Heart right ventricle (tissue), 16 donors: ENCODE results near the gene HEATR5B. TPM values are rescaled to one million over a fixed set of nuclear protein-coding genes. Genes with fewer than 3 reads are reported as not detected.

Experiments used
- ATAC-seq, 8 donors: fragments of 200-7000 bp; cut with Tn5 transposase; one replicate each; pipeline ENCODE4 v1.9.1; 2020; ENCODE audit warnings: mild to moderate bottlenecking in 8 of 8, moderate library complexity in 8 of 8, moderate number of reproducible peaks in 1 of 8
- DNase-seq, 2 donors: peaks; one replicate each; pipeline ENCODE4 v3.0.0-alpha.2; 2020
- H3K27ac ChIP-seq, 10 donors: fragments of 200-600 bp; sonication (generic) in 2 of 10; one replicate each; pipeline versions ENCODE4 v1.5.0 to v1.8.0; 2020 to 2022; ENCODE audit warnings: mild to moderate bottlenecking in 3 of 10
- H3K27me3 ChIP-seq, 7 donors: fragments of 200-600 bp; one replicate each; pipeline ENCODE4 v1.8.0; 2021 to 2022; ENCODE audit warnings: mild to moderate bottlenecking in 2 of 7
- H3K36me3 ChIP-seq, 9 donors: fragments of 200-600 bp; sonication (generic) in 1 of 9; one replicate each; pipeline versions ENCODE4 v1.5.0 to v1.8.0; 2020 to 2022; ENCODE audit warnings: mild to moderate bottlenecking in 2 of 9
- H3K4me1 ChIP-seq, 9 donors: fragments of 200-600 bp; sonication (generic) in 1 of 9; one replicate each; pipeline versions ENCODE4 v1.5.0 to v1.8.0; 2020 to 2022; ENCODE audit warnings: mild to moderate bottlenecking in 4 of 9
- H3K4me3 ChIP-seq, 10 donors: fragments of 200-600 bp; sonication (generic) in 2 of 10; one replicate each; pipeline versions ENCODE4 v1.5.0 to v1.8.0; 2020 to 2022; ENCODE audit warnings: mild to moderate bottlenecking in 7 of 10, moderate library complexity in 2 of 10
- H3K9me3 ChIP-seq, 11 donors: fragments of 200-600 bp in 10 of 11; sonication (generic) in 2 of 11; one replicate each; pipeline versions ENCODE4 v1.5.0 to v1.8.0; 2013 to 2022; ENCODE audit warnings: mild to moderate bottlenecking in 2 of 11, control low read depth in 1 of 11, moderate library complexity in 1 of 11
- CTCF ChIP-seq, 9 donors: fragments of 200-600 bp; sonication (generic) in 2 of 9; IDR thresholded peaks; one replicate each; pipeline versions ENCODE4 v1.5.0 to v1.8.0; 2021 to 2022; ENCODE audit warnings: antibody characterized with exemption in 9 of 9, mild to moderate bottlenecking in 5 of 9, moderate library complexity in 1 of 9
- WGBS, 2 donors: extraction: QIAGEN DNeasy Blood & Tissue Kit; methylation state at CpG; one replicate each; pipeline ENCODE4 v1.1.7; 2013; ENCODE audit warnings: inconsistent platforms in 1 of 2; 5-methylcytosine and 5-hydroxymethylcytosine counted together
- intact Hi-C, 10 donors: fragments of 100-400 bp; cut with DNase I; formaldehyde crosslinking; loops; one replicate each; pipeline versions ENCODE4 v1.11.1 to v1.14.2; 2022
- polyA plus RNA-seq, 2 donors: library from polyadenylated mRNA; stranded (reverse); fragments of 200-250 nt; gene quantifications; one replicate each; pipeline ENCODE4 v1.2.3, GENCODE V29; 2013
- total RNA-seq, 10 donors: library from RNA; stranded (reverse); fragmentation: NEBNext Ultra II Directional in 3 of 10; extraction: Animal tissue kit (Norgen Biotek cat#: 25700) in 3 of 10; gene quantifications; one replicate each; pipeline versions ENCODE4 v1.2.1 to v1.2.4, GENCODE V29; 2021 to 2023
- donor health status: Arrhythmogenic right ventricular cardiomyopathy.
- donor health status: ischemic (EF 13 %, LVEDD 7.1; RV severe dilation, severe dysfunction).
- donor health status: healthy with polysubstance abuse.
- donor health status: DM: no; HTN: yes; CAD: no.
- donor health status: DM: no; HTN: no; CAD: no.
- donor health status: ischemic (EF 25% LVEDD 6.9; RV normal size, moderate dysfunction).
- donor health status: ischemic (EF 25% LVEDD 5.7; RV mildly dilated, moderate dysfunction).
- donor health status: healthy.
- donor health status: DM: yes; HTN: yes; CAD: no.
- donor health status: Ischemic cardiomyopathy.
- donor health status: ischemic (EF 35%, LVEDD 5.7; RV mildly dilated, moderate dysfunction).
- donor health status: nonischemic (EF 11% LVEDD 7.7; RV severe dilation, severe dysfunction).
- donor health status: DM: yes; HTN: yes; CAD: no.
- donor health status: PGD.
- donor health status: ischemic (EF 29% LVEDD 5.4; RV normal size, mild dysfunction).
- donor health status: nonischemic (EF 23%, LVEDD 6.1; RV moderate dilation, normal function).

The HEATR5B gene
- total and polyA plus RNA-seq, 12 donors: 3.7 to 27.4 (median 17.4) TPM

GRCh38 chr2:37037771-37038170 lies 46.4 kb downstream of the HEATR5B start:
- Histone ChIP-seq H3K9me3 (no peaks in the 10 kb centered on the region), H3K36me3 (peaks cover 0 to 94% (median 21%) of the 10 kb centered on the region in 9 donors), H3K4me3 (no peak overlapping the region), H3K27me3 (no peaks in the 10 kb centered on the region), H3K27ac (no peak overlapping the region), H3K4me1 (no peaks in the 10 kb centered on the region)
- TF ChIP-seq CTCF (IDR thresholded peaks at IDR 0.05): no peak
- 69 to 76% methylated on average over 2 of the region's 2 CpGs for WGBS, 2 donors
- ATAC-seq (no peak), DNase-seq (no peak)
- intact Hi-C loops: no loop called here

- TF ChIP-seq CTCF (IDR thresholded peaks at IDR 0.05): no peak
Measured at GRCh38 chr2:37029758-37030157, 54.4 kb downstream of the HEATR5B start.

GRCh38 chr2:37026050-37026449 lies 58.1 kb downstream of the HEATR5B start:
- Histone ChIP-seq H3K4me3 (no peak overlapping the region), H3K9me3 (no peaks in the 10 kb centered on the region), H3K4me1 (peaks cover 4 to 19% (median 7%) of the 10 kb centered on the region in 9 donors), H3K27ac (no peak overlapping the region), H3K27me3 (no peaks in the 10 kb centered on the region), H3K36me3 (peaks cover 0 to 100% (median 23%) of the 10 kb centered on the region in 9 donors)
- ATAC-seq: no peak
- intact Hi-C loops: no loop called here
- WGBS, 2 donors: 67 to 87% methylated on average over 5 of the region's 5 CpGs
- no peak for DNase-seq
- peak in 4 of 9 donors; percentile 11 to 15 (median 12) for TF ChIP-seq CTCF (IDR thresholded peaks at IDR 0.05)

More at GRCh38 chr2:37029758-37030157, 54.4 kb downstream of the HEATR5B start:
- DNase-seq: no peak
- Histone ChIP-seq H3K9me3 (no peaks in the 10 kb centered on the region), H3K27me3 (no peaks in the 10 kb centered on the region), H3K27ac (no peak overlapping the region), H3K36me3 (peaks cover 0 to 96% (median 27%) of the 10 kb centered on the region in 9 donors), H3K4me3 (no peak overlapping the region), H3K4me1 (no peaks in the 10 kb centered on the region)
- intact Hi-C loops: no loop called here
- WGBS, 2 donors: 98 to 99% methylated on average over 8 of the region's 8 CpGs
- ATAC-seq: no peak

- intact Hi-C loops: no loop called here
- Histone ChIP-seq H3K9me3 (no peaks in the 10 kb centered on the region), H3K36me3 (peaks cover 0 to 100% (median 28%) of the 10 kb centered on the region in 9 donors), H3K27ac (peak overlapping the region; percentile 50 to 92 (median 81)), H3K27me3 (no peaks in the 10 kb centered on the region), H3K4me3 (no peak overlapping the region), H3K4me1 (peaks cover 5 to 32% (median 15%) of the 10 kb centered on the region in 9 donors)
- TF ChIP-seq CTCF (IDR thresholded peaks at IDR 0.05): no peak
- WGBS, 2 donors: 79 to 82% methylated on average over 5 of the region's 5 CpGs
- peak in 2 of 8 donors; percentile 4 to 27 for ATAC-seq
- no peak for DNase-seq
Measured at GRCh38 chr2:37020887-37021796, 63.0 kb downstream of the HEATR5B start.
